Left ventricle myocardium superior (tissue), 1 donor: ENCODE data around the gene CD37. TPM values are rescaled to one million over a fixed set of nuclear protein-coding genes. Genes with fewer than 3 reads are reported as not detected.
"Not testable (repeated sequence)": the region's sequence is repeated elsewhere in the genome, so short reads cannot be mapped to it uniquely, and the experiment has no call there.

ENCODE experiments used
- ATAC-seq: fragments of 200-7000 bp; cut with Tn5 transposase; one replicate; pipeline ENCODE4 v1.9.1; 2020; ENCODE audit warnings: mild to moderate bottlenecking, moderate library complexity
- DNase-seq: peaks from one replicate; pipeline ENCODE4 v3.0.0-alpha.2; 2020
- intact Hi-C: fragments of 100-400 bp; cut with micrococcal nuclease; formaldehyde crosslinking; loops from one replicate; pipeline ENCODE4 v1.11.0; 2022
- total RNA-seq: library from RNA; stranded (reverse); fragmentation: NEBNext Ultra II Directional; extraction: Animal tissue kit (Norgen Biotek cat#: 25700); gene quantifications from one replicate; pipeline ENCODE4 v1.2.1, GENCODE V29; 2021
- donor health status: DM: no; HTN: yes; CAD: no; lungs with severe emphysema.

CD37 gene
- total RNA-seq, 1 donor from 2014 or later = 6.5 TPM

DNA sequence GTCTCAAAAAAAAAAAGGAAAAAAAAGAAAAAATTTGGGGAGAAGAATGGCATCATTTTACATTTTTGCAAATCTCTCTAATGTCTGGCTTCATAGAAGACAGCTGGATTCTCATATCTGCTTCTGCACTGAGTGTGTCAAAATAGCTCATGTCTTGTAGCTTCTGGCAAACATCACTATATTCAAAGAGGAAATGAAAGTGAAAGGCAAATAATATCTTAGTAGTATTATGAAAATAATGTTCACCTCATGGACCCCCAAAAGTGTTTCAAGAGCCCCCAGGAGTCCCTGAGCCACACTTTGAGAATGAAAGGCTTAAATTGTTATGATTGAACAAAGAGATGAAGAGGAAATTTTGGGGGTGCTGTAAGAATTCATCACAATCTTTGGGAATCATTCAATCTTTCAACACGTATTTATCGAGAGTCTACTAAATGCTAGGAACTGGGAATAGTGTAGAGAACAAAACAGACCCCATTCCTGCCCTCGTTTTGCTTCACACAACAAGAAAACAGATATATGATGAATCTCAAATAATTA, 9.0 kb upstream of the CD37 start:
- intact Hi-C loops = no loop called here
- no peak for DNase-seq
- no peak for ATAC-seq

DNA sequence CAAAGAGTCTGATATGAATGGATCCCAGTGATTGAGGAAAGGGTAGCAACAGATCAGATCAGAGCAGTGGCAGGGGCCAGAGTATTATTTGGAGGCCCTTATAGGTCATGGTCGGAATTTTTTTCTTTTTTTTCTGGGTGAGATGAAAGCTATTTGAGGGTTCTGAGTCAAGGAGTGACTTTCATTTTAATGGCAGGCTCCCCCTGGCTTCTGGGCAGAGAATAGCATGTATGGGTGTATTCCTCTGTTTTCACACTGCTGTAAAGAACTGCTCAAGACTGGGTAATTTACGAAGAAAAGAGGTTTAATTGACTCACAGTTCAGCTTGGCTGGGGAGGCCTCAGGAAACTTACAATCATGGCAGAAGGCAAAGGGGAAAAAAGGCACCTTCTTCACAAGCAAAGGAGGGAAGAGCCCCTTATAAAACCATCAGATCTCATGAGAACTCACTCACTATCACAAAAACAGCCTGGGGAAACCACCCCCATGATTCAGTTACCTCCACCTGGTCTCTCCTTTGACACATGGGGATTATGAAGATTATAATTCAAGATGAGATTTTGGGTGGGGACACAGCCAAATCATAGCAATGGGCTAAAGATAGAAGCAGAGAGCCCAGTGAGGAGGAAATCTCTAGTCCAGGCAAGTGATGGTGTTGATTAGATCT, 7.2 kb upstream of the CD37 start:
- no peak for DNase-seq
- no peak for ATAC-seq
- intact Hi-C loops = no loop called here

GRCh38 chr19:49328741-49329140, 6.5 kb upstream of the CD37 start:
- no peak for ATAC-seq

GRCh38 chr19:49331187-49331586, 4.0 kb upstream of the CD37 start:
- DNase-seq, ATAC-seq, intact Hi-C loops: not testable (repeated sequence)

More at GRCh38 chr19:49328741-49329140, 6.5 kb upstream of the CD37 start:
- DNase-seq = no peak
- intact Hi-C loops = no loop called here

DNA sequence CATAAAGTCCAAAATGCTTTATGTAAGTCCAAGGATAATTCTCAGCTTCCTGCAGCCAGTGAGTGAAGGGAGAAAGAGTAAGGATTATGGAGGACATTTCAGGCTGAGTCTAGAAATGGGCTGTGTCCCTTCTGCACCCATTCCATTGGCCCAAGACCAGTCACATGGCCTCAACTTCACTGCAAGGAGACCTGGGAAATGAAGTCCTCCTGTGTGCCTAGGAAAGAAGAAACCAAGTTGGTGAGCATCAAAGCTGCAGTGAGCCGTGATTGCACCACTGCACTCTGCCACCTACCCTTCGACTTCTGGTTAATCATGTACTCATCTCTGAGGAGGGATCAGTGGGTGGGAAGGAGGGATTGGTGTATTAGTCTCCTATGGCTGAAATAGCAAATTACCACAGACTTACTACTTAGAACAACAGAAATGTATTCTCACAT, 3.6 kb upstream of the CD37 start:
- intact Hi-C loops = no loop called here

DNA sequence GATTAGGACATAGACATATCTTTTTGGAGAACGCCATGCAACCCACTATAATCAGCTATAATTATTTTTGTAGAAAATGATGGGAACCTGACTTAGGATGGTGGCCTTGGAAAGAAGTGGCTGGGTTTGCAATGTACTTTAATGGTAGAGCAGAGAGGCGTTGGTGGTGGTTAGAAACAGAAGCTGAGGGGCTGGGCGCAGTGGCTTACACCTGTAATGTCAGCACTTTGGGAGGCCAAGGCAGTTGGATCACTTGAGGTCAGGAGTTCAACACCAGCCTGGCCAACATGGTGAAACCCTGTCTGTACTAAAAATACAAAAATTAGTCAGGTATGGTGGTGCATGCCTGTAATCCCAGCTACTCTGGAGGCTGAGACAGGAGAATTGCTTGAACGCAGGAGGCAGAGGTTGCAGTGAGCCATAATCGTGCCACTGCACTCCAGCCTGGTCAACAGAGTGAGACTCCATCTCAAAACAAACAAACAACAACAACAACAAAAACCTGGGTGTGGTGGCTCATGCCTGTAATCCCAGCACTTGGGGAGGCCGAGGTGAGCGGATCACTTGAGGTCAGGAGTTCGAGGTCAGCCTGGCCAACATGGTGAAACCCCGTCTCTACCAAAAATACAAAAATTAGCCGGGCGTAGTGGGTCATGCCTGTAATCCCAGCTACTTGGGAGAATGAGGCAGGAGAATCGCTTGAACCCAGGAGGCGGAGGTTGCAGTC, 2.4 kb upstream of the CD37 start:
- DNase-seq, ATAC-seq, intact Hi-C loops: not testable (repeated sequence)

More for the DNA sequence above, 3.6 kb upstream of the CD37 start:
- no peak for DNase-seq
- peak; percentile 79 for ATAC-seq

DNA sequence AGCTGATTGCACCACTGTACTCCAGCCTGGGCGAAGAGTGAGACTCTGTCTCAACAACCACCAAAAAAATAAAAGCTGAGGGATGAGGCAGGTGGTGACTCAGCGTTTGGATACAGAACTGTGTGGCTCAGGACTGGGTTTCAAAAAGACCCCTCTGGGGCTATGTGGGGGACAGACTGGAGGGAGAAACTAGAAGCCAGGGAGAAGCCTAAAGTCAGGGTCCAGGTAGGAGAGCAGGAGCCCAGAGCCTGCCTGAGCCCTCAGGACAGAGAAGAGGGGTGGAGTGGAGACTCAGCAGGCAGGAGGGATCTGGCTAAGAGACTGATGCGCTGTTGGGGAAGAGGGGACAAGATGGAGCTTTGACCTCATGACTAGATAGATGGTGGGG, 1.8 kb upstream of the CD37 start:
- intact Hi-C loops = no loop called here
- no peak for ATAC-seq
- no peak for DNase-seq

GRCh38 chr19:49333811-49334288, 1.4 kb upstream of the CD37 start:
- DNase-seq = peak; percentile 52
- intact Hi-C loops = no loop called here
- no peak for ATAC-seq

GRCh38 chr19:49335784-49336481, 727 bp downstream of the CD37 start:
- no peak for ATAC-seq
- no peak for DNase-seq
- intact Hi-C loops = no loop called here

GRCh38 chr19:49336482-49337266, 1.5 kb downstream of the CD37 start:
- ATAC-seq (no peak), DNase-seq (no peak)
- intact Hi-C loops = no loop called here

GRCh38 chr19:49337267-49338022, 2.2 kb downstream of the CD37 start:
- ATAC-seq = no peak
- intact Hi-C loops = no loop called here
- DNase-seq = no peak

DNA sequence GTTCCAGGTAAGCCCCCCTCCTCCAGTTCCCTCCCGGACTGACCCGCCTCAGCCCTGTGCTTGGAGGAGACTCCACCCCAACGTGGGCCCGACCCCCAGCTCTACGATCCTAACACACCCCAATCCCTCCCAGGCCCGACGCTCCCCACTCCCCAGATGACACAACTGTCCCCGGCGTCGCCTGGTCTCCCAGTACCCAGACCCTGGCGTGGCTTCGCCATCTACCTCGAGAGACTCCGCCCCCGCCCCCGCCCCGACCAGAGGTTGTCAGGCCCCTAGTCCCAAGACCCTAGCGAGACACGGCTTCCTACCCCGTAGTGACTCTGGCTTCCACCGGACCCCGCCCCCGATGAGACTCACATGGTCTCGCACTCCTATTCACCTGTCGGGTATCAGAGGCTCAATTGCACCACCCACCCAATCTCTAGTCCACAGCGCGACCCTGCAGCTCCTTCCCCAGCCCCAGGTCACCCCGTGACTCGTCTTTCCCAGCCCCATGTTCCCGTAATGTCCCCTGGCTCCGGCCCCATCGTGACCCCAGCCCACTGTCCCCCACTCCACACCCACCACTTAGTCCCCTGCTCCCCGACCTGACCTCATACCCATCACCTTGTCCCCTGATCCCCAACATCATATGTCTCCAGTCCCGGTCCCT, 2.9 kb downstream of the CD37 start:
- intact Hi-C loops = no loop called here
- DNase-seq = no peak
- ATAC-seq = no peak

DNA sequence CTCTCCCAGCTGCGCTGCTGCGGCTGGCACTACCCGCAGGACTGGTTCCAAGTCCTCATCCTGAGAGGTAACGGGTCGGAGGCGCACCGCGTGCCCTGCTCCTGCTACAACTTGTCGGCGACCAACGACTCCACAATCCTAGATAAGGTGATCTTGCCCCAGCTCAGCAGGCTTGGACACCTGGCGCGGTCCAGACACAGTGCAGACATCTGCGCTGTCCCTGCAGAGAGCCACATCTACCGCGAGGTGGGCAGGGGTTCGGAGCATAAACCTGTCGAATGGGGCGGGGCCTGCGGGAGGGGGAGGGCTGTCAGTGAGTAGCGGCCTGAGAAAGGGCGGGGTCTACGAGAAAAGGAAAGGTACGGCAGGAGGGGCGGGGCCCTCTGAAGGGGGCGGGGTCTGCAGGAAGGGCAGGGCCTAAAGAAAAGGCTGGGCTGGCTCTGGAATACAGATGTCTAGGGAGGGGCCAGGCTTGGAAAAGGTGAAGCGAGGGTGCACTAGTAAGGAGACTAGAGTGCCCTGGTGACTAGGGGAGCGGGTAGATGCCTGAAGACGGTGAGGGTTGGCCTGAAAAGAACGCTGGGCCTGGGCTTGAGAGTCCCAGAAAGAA, 3.6 kb downstream of the CD37 start:
- intact Hi-C loops = no loop called here
- ATAC-seq = peak; percentile 71
- DNase-seq = peak; percentile 85

DNA sequence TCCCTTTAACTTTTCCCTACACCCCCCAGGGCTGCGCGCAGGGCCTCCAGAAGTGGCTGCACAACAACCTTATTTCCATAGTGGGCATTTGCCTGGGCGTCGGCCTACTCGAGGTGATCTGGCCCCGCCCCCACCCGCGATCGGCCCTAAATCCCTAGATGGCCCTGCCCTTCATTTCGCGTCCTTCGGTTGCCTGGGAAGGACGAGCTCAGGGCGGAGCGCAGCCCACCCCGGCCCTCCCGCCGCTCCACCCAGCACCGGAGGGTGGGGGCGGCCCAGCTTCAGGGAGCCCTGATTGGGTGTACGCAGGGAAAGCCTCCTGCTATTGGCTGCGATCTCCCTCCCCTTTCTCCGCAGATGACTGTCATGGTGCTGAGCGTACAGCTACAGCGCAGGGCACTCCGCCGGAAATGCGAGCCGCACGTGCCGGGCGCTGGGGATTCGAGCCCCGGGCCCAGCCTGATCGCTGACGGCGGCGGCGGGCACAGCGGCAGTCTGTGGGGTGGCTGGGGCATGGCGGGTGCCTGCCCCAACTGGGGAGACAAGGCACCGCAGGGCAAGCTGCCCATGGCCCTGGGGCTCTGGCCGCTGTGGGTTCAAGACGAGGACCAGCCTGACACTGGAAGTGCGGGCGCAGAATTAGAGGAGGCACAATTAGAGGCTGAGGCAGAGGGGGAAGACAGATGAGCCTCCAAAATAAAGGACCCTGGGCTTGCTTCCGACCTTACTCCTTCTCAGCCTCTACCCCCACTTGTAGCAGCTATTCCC, 4.3 kb downstream of the CD37 start:
- ATAC-seq (peak; percentile 95), DNase-seq (peak; percentile 92)
- intact Hi-C loops = no loop called here

DNA sequence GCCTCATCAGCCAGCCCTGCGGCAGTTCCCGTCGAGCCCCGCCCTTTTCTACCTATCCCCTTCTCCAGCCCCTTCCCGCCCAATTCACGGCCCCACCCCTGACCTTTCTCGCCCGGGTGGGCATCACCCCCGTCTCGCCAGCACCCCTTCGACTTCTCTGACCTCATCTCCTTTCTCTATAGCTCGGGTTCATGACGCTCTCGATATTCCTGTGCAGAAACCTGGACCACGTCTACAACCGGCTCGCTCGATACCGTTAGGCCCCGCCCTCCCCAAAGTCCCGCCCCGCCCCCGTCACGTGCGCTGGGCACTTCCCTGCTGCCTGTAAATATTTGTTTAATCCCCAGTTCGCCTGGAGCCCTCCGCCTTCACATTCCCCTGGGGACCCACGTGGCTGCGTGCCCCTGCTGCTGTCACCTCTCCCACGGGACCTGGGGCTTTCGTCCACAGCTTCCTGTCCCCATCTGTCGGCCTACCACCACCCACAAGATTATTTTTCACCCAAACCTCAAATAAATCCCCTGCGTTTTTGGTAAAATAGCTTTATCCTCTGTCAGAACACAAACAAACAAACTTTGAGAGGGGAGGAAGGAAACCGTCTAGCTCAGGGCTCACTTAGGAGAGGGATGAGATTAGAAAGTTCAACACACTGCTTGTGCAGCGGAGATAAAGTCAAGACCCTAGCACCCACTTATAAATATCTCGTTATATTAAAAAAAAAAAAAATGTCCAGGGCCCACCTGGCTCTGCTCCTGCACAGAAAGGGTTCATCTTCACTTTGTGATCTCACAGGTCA, 5.1 kb downstream of the CD37 start:
- intact Hi-C loops = no loop called here
- peak; percentile 79 for DNase-seq
- ATAC-seq = peak; percentile 42
